MM.1S (cell line): ENCODE measurements around the gene EDA2R.

Source experiments
- EZH2 ChIP-seq: fragments of 300-600 bp; sonication (generic); optimal IDR thresholded peaks from 2 replicates; pipeline ENCODE3; 2017; ENCODE audit warnings: low read depth, mild to moderate bottlenecking, antibody characterized with exemption, low read length, mixed read lengths
- EZH2phosphoT487 ChIP-seq: fragments of 300-600 bp; sonication (generic); IDR thresholded peaks from 2 replicates; pipeline ENCODE4 v1.6.1; 2018; ENCODE audit warnings: antibody characterized with exemption, low read length
- TF ChIP-seq, protein P1 (sequence below): fragments of 300-600 bp; sonication (generic); IDR thresholded peaks from 2 replicates; pipeline ENCODE4 v1.5.1; 2016; ENCODE audit warnings: antibody characterized with exemption, low read length, mixed read lengths

- TF ChIP-seq, protein P1, sequence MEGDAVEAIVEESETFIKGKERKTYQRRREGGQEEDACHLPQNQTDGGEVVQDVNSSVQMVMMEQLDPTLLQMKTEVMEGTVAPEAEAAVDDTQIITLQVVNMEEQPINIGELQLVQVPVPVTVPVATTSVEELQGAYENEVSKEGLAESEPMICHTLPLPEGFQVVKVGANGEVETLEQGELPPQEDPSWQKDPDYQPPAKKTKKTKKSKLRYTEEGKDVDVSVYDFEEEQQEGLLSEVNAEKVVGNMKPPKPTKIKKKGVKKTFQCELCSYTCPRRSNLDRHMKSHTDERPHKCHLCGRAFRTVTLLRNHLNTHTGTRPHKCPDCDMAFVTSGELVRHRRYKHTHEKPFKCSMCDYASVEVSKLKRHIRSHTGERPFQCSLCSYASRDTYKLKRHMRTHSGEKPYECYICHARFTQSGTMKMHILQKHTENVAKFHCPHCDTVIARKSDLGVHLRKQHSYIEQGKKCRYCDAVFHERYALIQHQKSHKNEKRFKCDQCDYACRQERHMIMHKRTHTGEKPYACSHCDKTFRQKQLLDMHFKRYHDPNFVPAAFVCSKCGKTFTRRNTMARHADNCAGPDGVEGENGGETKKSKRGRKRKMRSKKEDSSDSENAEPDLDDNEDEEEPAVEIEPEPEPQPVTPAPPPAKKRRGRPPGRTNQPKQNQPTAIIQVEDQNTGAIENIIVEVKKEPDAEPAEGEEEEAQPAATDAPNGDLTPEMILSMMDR = no peak
- TF ChIP-seq EZH2 = no peak
- TF ChIP-seq EZH2phosphoT487 = no peak
These were observed 15.5 kb upstream of the EDA2R start for GRCh38 chrX:66654411-66654810.
